ENCODE measurements around the gene WWC2.
A peak's percentile ranks its signal among the peaks of the same experiment; 100 is the strongest.

Gene WWC2

GRCh38 chr4:183244019-183244418 lies 145.0 kb downstream of the WWC2 start:
- TF ChIP-seq, protein P1, sequence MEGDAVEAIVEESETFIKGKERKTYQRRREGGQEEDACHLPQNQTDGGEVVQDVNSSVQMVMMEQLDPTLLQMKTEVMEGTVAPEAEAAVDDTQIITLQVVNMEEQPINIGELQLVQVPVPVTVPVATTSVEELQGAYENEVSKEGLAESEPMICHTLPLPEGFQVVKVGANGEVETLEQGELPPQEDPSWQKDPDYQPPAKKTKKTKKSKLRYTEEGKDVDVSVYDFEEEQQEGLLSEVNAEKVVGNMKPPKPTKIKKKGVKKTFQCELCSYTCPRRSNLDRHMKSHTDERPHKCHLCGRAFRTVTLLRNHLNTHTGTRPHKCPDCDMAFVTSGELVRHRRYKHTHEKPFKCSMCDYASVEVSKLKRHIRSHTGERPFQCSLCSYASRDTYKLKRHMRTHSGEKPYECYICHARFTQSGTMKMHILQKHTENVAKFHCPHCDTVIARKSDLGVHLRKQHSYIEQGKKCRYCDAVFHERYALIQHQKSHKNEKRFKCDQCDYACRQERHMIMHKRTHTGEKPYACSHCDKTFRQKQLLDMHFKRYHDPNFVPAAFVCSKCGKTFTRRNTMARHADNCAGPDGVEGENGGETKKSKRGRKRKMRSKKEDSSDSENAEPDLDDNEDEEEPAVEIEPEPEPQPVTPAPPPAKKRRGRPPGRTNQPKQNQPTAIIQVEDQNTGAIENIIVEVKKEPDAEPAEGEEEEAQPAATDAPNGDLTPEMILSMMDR (IDR thresholded peaks at IDR 0.05; ENCODE audit: low read length, missing control alignments), result no peak
- DNase-seq (ENCODE audit: low read depth), result no peak
- H3K4me3 ChIP-seq (replicated peaks; ENCODE audit: low read depth, low read length), result no peak overlapping the region

- no peak overlapping the region for H3K4me3 ChIP-seq (replicated peaks; ENCODE audit: low read depth, low read length)
- no peak for DNase-seq (ENCODE audit: low read depth)
- TF ChIP-seq, protein P1 (IDR thresholded peaks at IDR 0.05; ENCODE audit: low read length, missing control alignments), result no peak
These were observed 145.4 kb downstream of the WWC2 start for GRCh38 chr4:183244506-183244905.

DNA sequence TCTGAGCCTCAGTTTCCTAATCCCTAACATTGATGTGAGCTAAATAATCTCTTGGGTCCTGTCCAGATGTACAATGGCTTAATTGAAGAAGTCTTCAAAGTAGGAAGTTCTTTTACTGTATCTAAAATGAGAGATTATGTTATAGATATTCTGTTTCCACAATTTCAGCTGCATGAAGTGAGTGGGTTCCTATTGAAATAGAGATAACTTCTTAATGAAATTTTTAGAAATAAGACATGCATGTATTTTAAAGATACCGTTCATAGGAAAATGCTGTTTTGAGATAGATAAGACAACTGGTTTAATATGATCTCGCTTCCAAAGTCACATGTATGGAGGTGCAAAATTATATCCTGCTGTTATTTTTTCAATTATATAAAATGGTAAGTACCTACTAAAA lies 149.1 kb downstream of the WWC2 start:
- no peak overlapping the region for H3K4me3 ChIP-seq (replicated peaks; ENCODE audit: low read depth, low read length)
- TF ChIP-seq, protein P1 (IDR thresholded peaks at IDR 0.05; ENCODE audit: low read length, missing control alignments), result no peak
- no peak for DNase-seq (ENCODE audit: low read depth)

DNA sequence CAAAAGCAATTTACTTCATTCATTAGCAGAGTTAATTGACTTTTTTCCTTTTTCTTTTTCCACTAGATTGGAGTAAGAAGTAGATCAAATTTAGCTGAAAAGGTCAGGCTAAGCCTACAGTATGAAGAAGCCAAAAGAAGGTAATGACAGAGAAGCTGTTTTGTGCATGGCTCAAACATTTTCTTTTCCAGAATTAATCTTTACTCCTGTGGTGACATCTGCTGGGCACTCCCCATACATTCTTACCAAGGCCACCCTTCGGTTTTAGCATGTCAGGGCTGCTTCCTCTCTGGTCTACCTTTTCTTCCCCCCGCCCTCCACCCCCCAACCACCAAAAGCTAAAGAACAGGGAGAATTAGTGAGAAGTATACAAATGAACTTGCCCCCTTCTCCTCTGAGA lies 150.8 kb downstream of the WWC2 start:
- no peak overlapping the region for H3K4me3 ChIP-seq (replicated peaks; ENCODE audit: low read depth, low read length)
- TF ChIP-seq, protein P1 (IDR thresholded peaks at IDR 0.05; ENCODE audit: low read length, missing control alignments), result peak; percentile 55
- DNase-seq (ENCODE audit: low read depth), result peak; percentile 74

- TF ChIP-seq, protein P1 (IDR thresholded peaks at IDR 0.05; ENCODE audit: low read length, missing control alignments), result no peak
- H3K4me3 ChIP-seq (replicated peaks; ENCODE audit: low read depth, low read length), result no peak overlapping the region
- DNase-seq (ENCODE audit: low read depth), result no peak
These were observed 151.8 kb downstream of the WWC2 start for GRCh38 chr4:183250831-183251230.

DNA sequence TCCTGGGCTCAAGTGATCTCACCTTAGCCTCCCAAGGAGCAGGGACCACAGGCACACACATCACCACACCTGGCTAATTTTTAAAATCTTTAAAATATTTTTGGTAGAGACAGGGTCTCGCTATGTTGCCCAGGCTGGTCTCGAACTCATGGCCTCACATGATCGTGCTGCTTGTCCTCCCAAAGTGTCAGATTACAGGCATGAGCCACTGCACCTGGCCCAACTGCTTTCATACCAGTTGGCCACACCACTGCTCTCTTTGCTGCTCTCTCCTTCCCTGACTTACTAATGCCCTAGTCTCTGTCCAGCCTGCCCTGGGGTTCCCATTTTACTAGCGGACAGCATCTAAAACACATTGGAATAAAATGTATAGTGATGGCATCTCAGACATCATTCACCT lies 153.9 kb downstream of the WWC2 start:
- no peak for DNase-seq (ENCODE audit: low read depth)
- no peak overlapping the region for H3K4me3 ChIP-seq (replicated peaks; ENCODE audit: low read depth, low read length)
- TF ChIP-seq, protein P1 (IDR thresholded peaks at IDR 0.05; ENCODE audit: low read length, missing control alignments), result no peak

DNA sequence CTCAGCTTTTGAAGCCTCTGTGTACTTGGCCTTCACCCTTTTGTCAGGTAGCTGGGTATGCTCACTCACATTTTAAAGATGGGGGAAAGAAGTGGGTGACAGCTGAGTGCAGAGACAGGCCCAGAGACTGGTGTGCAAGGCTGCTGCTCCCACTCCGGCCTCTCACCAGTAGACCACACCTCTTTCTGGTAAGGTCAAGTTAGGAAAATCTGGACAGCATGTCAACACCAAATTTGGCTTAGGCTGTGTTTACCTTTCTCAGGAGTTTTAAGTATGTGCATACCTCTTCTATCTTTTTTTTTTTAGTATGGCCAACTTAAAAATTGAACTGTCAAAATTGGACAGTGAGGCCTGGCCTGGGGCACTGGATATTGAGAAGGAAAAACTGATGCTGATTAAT lies 154.4 kb downstream of the WWC2 start:
- TF ChIP-seq, protein P1 (IDR thresholded peaks at IDR 0.05; ENCODE audit: low read length, missing control alignments), result no peak
- DNase-seq (ENCODE audit: low read depth), result no peak
- H3K4me3 ChIP-seq (replicated peaks; ENCODE audit: low read depth, low read length), result no peak overlapping the region
